Endometrial microvascular endothelial cells (primary cell): ENCODE results near the gene CHRNA3. TPM values are rescaled to one million over a fixed set of nuclear protein-coding genes. Genes with fewer than 3 reads are reported as not detected.

Experiments used
- in situ Hi-C: cut with HindIII; loops from 2 replicates; pipeline ENCODE4 v1.10.0; 2017; ENCODE audit warnings: low sequenced_read_pairs, low pct_unique_long_range_greater_than_20kb; ENCODE audit errors: inconsistent ontology term
- total RNA-seq: library from RNA; depleted of rRNA; stranded (reverse); fragments of >200 nt; gene quantifications from one replicate; pipeline ENCODE4 v1.2.3, GENCODE V29; 2015; ENCODE audit errors: inconsistent ontology term

Gene CHRNA3
- total RNA-seq: not detected

GRCh38 chr15:78620527-78621421 is at the start of gene CHRNA3:
CHRNA3 (minus strand) TSS chr15:78620996; CDS start chr15:78620794, 202 bp downstream.
- in situ Hi-C loops: no loop called here

- in situ Hi-C loops: no loop called here
Observed at GRCh38 chr15:78668987-78669386, 48.2 kb upstream of the CHRNA3 start.

DNA sequence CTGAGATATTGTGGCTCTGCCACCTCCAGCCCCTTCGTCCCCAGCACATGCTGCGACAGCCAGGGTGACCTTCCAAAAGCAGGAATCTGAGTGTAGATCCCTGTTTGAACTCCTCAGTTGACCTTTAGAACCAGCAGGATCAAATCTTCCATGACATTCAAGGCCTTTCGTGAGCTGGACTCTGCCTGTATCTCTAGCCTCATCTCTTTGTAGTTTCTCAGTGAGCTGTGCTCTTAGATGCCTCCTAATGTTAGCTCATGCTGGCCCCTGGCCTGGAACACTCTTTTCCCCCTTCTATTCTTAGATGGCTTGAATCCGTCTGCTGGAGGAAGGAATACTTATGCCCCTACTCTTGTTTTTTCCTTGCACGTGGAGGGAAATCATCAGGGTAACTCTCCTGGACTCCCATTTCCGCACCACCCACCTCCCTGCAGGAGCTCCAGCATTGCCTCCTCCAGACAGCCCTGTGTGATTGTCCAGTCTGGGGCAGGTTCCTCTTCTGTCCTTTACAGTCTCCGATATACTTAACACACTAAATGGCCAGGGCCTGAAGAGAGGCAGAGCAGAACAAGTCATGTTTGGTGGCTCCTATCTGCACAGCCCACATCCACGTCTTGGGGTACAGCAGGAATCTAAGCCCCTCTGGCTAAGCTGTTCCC is 46.9 kb upstream of the CHRNA3 start:
- in situ Hi-C loops: no loop called here

DNA sequence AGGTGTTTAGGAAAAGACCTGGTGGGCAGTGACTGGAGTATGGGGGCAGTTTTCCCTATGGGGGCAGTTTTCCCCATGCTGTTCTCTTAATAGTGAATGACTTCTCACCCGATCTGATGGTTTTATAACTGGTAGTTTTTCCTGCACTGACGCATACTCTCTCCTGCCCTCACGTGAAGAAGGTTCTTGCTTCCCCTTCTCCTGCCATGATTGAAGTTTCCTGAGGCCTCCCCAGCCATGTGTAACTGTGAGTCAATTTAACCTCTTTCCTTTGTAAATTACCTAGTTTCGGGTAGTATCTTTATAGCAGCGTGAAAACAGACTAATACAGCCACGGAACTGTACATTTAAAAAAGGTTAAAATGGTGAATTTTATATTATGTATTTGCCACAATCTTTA is 45.2 kb upstream of the CHRNA3 start:
- in situ Hi-C loops: no loop called here

DNA sequence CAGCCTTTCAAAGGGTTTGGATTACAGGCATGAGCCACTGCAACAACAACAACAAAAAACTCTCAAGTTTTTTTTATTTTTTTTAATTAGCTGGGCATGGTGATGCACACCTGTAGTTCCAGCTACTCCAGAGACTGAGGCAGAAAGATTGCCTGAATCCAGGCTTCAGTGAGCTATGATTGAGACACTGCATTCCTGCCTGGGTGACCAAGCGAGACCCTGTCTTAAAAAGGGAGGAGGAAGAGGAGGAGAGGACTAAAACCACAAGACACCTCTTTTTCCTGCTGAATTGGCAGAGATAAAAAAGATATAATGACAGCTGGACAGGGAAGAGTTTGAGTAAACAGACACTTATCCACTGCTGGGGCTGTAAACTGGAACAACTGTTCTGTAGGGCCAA is 42.9 kb upstream of the CHRNA3 start:
- in situ Hi-C loops: no loop called here

- in situ Hi-C loops: no loop called here
Observed at GRCh38 chr15:78662028-78662427, 41.2 kb upstream of the CHRNA3 start.

DNA sequence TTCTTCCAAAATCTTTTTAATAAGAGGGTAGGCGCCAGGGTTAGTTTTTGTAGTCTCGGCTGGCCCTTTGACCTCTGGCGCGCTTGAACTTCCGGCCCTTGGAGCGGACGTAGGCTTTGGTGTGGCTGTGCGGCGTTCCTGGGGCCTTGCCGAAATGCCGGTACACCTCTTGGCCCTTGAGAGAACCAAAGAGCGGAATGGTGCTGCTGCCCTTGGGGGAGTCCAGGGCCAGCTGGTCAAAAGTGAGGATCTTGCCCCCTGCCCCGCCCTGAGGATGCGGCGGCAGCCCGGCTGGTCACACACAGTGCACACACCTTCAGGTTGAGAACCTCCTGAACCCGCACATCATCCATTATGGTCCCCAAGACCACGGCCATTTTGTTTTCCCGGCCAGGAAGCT is 40.2 kb upstream of the CHRNA3 start:
- in situ Hi-C loops: no loop called here

- in situ Hi-C loops: no loop called here
Observed at GRCh38 chr15:78660584-78660983, 39.8 kb upstream of the CHRNA3 start.

DNA sequence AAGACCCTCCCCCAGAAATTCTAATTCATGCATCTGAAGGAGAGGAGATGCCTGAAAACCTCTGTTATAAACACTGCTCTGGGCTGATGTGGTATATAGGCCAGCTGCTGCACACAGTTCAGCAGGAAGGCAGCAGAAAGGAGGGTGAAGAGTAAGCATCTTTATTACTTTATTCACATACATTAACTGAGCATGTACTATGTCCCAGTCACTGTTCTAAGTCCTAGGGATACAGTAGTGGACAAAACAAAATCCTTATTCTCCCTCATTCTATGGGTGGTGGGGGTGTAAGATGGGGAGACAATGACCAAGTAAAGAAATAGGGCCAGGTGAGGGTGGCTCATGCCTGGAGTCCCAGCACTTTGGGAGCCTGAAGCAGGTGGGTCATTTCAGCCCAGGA is 38.0 kb upstream of the CHRNA3 start:
- in situ Hi-C loops: no loop called here

DNA sequence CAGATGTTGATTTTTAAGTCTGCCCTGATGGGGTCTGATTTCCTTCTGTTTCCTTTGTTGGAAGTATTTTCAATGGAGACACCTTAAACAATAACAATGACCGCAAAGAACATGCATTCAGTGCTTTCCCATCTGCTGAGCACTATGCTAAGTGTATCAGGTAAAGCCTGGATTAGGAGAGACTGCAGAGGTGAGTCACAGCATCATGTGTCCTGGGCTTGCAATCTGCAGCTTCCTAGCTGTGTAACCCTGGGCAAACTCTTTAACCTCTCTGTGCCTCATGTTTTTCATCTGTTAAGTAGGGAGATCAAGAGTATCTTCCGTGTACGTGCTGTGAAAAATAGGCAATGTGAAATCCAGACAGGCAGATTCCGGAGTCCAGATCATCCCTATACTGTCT is 33.5 kb upstream of the CHRNA3 start:
- in situ Hi-C loops: no loop called here

DNA sequence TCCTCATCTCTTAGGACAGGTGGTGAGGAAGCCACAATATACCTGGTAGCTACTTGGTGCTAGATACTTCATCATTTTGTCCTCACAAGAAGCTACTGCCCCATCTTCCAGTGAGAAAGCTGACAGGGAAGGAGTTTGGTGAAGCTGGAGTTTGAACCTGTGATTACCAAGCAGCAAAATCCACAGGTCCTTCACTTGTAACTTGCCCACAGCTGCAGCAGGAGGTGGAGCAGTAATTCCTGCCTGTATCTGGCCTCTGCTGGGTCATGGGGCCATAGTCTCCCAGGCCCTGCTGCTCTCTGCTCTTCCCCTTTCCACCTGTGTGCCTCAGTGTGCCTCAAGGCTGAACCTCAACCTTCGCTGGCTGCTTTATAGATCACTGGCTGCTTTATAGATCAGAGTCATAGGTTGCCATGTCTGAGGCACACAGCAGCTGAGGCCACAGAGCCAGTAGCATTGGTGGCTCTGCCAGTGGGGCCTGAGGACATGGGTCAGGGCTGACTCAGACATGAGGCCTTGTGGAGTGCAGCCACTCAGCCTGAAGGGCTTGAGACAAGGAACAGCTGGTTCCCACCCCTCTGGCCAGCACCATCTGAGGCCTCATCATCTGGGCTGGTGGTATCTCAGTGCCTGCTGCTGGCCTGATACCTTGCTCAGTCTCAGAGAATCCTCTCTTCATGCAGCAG is 31.3 kb upstream of the CHRNA3 start:
- in situ Hi-C loops: no loop called here

- in situ Hi-C loops: no loop called here
Observed at GRCh38 chr15:78651007-78651406, 30.2 kb upstream of the CHRNA3 start.

DNA sequence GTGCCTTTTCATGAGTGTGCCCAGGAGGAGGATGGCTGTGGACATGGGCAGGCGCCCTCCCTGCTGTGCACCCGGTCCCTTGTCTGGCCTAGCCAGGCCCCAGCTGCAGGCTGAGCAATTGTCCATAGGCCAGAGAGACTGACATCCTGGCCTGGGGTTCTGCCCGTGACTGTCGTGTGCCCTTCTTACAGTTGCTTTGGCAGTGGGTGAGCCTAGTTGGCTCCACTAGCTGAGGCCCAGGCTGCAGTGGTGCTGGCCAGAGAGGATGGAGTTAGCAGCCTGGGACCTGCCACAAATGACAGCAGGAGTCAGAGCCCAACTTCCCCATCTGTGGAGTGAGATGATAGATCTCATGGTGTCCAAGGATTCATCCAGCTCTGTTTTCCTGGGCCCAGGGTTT is 29.2 kb upstream of the CHRNA3 start:
- in situ Hi-C loops: no loop called here

- in situ Hi-C loops: no loop called here
Observed at GRCh38 chr15:78645009-78645408, 24.2 kb upstream of the CHRNA3 start.

DNA sequence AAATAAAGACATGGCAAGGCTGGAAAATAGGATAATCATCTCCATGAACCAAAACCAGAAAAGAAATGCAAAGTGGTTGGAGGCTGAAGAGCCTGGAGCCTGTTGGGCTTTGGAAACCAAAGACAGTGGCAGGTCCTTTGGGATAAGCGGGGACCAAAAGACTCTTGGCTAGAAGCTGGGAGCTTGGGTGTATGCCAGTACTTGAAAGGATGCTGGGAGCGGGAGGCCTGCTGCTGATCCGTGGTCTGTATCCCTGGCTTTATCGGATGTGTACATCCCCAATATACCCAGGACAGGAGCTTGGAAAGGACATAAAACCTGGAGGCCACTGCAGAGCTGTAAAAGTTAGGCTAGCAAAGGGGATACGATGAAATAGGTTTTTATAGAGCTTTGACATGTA is 21.5 kb upstream of the CHRNA3 start:
- in situ Hi-C loops: no loop called here

DNA sequence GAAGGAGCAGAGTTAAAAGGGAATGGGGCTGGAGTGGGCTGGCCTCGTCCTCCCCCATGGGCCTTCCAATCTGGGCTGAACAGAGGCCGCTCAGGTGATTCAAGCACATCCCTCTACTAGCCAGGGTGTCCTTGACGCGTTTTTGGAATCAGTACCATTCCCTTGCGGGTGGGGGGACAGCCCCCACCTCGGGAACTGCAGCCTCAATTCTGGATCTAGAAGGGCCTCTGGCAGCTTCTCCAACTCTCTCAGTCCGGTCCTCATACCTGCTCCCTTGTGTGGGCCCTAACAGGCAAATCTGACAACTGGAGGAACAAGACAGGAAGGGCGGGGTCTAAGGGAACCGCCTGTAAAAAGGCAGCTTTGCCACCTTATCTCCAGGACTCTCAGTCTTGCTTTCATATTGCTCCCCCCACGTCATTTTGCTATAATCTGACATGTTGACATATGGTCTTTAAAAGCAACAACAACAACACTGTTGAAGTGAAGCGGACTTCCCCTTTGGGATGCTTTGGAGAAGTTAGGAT is 21.0 kb upstream of the CHRNA3 start:
- in situ Hi-C loops: no loop called here

GRCh38 chr15:78641102-78641748 is 20.4 kb upstream of the CHRNA3 start, which contains the start of gene CHRNB4:
CHRNB4 (minus strand) TSS chr15:78641210; CDS start chr15:78641133, 77 bp downstream.
- in situ Hi-C loops: no loop called here

DNA sequence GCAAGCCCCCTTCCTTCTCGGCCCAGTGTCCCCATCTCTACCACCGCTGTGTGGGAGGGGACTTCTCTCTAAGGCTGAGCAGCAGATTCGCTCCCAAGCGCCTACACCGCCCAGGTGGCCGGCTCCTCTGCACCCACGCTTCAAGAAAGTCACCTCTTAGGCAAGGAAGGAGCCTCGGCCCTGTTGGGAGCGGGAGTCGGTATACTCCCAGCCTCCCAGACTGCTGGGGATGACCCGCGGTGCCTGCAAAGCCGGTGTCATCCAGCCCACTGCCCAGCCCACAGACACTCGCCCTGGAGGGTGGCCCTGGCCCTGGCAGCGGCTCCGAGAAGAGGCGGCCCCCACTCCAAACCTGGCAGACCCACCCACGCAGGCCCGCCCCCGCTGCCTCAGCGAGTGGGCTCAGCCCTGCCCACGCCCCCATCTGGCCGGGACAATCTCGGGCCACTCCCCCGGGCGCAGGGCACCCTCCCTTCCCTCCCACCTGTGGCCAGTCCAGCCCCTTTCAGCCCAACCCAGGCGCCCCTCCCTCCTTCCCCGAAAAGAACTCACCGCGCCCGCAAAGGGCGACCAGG is 19.8 kb upstream of the CHRNA3 start:
- in situ Hi-C loops: no loop called here
